AG09319 (cell line): ENCODE measurements around the gene MBNL2.

Source experiments
- DNase-seq: peaks from one replicate; pipeline ENCODE4 v3.0.0-alpha.2; 2010; ENCODE audit warnings: low read depth; ENCODE audit errors: extremely low read depth
- TF ChIP-seq, protein P1 (sequence below): IDR thresholded peaks from 2 replicates; pipeline ENCODE4 v1.5.1; 2011; ENCODE audit warnings: low read depth, mild to moderate bottlenecking, inconsistent platforms, low read length, moderate library complexity

MBNL2 gene

DNA sequence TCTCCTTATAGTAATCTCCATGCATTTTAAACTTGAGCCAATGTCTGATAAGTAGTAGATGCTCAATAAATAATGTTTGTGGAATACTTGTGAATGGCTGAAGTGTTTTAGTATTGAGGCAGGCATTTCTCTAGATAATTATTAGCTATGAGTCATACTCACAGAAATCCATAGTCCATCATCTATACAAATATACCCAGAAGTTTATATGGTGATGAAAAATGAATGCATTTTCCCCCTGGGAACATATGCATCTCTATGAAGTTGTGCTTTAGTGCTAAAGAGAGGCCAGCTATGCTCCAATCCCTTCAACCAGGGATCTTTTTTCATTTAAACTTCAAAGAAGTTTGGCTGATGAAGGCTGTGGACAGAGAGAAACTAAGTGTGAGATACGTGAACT is 17.2 kb downstream of the MBNL2 start:
- no peak for DNase-seq
- TF ChIP-seq, protein P1, sequence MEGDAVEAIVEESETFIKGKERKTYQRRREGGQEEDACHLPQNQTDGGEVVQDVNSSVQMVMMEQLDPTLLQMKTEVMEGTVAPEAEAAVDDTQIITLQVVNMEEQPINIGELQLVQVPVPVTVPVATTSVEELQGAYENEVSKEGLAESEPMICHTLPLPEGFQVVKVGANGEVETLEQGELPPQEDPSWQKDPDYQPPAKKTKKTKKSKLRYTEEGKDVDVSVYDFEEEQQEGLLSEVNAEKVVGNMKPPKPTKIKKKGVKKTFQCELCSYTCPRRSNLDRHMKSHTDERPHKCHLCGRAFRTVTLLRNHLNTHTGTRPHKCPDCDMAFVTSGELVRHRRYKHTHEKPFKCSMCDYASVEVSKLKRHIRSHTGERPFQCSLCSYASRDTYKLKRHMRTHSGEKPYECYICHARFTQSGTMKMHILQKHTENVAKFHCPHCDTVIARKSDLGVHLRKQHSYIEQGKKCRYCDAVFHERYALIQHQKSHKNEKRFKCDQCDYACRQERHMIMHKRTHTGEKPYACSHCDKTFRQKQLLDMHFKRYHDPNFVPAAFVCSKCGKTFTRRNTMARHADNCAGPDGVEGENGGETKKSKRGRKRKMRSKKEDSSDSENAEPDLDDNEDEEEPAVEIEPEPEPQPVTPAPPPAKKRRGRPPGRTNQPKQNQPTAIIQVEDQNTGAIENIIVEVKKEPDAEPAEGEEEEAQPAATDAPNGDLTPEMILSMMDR = no peak

- TF ChIP-seq, protein P1 = no peak
- no peak for DNase-seq
Measured at GRCh38 chr13:97239943-97240787, 18.0 kb downstream of the MBNL2 start.

DNA sequence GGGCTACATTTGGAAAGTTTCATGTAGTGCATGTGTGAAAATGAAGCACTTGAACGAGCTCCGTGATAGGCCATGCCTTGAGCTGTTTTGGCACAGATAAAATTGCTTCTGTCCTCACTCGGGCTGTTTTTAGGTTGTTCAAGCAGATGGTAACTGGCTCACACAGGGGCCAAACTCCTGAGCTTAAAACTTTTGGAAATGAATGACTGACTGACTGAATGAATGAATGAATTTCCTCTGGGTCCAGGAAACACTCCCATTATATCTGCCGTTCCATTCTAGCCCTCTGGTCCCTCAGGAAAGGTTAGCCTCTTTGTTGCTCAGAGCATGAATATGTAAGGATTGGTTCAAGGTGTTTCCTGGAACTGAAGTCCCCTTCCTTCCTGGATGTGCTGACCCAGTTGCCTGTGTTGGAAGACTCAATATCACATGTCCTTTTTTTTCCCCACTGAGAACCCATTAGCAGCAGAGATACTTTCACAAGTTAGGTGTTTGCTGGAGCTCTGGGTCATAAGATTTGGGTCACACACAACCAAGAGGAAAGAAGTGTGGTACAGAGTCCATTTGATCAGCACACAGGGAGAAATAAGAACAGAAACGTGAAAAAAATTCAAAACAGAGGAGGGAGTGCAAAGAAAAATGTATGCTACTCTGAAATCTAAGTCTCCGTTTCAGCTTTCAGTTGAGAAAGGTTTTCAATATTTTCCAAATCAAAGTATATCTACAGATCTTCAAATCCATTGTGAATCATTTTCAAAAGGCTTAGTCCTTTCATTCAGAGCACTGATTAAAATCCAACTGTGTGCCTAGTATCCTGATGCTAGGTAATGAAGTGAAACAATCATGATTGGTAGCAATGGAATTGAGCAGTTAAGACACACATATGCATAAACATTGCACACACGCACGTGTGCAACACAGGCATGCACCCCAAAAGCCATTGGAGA is 18.9 kb downstream of the MBNL2 start:
- TF ChIP-seq, protein P1 = no peak
- DNase-seq = no peak

DNA sequence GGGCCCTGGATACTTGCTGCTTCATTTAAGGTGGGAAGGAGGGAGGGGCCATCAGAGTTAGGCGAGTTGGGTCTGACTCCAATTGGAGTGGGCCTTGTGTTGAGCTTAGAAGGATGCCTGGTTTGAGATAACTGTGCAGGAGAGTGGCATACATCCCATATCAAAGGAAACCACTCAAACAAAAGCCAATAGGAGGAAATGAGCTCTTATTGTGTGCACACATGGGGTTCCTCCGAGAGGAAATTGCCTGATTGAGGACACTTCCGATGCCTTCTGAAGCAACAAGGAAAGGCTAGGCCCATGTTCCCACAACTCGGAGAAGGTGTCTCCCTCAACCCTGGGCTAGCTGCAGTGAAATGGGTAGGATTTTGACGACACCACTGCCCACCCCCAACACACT is 19.6 kb downstream of the MBNL2 start:
- TF ChIP-seq, protein P1 = no peak
- no peak for DNase-seq

- no peak for DNase-seq
- TF ChIP-seq, protein P1 = no peak
Measured at GRCh38 chr13:97242755-97243497, 20.8 kb downstream of the MBNL2 start.

- TF ChIP-seq, protein P1 = no peak
- DNase-seq = no peak
Measured at GRCh38 chr13:97243915-97244781, 22.0 kb downstream of the MBNL2 start.
